Upper lobe of left lung (tissue), 6 donors: ENCODE results near the gene RIPOR2. TPM values are rescaled to one million over a fixed set of nuclear protein-coding genes. Genes with fewer than 3 reads are reported as not detected.
A peak's percentile ranks its signal among the peaks of the same experiment; 100 is the strongest.
"Not testable (repeated sequence)": the region's sequence is repeated elsewhere in the genome, so short reads cannot be mapped to it uniquely, and the experiment has no call there.

Experiments
- ATAC-seq, 2 donors: fragments of 200-7000 bp; cut with Tn5 transposase; one replicate each; pipeline ENCODE4 v1.9.1; 2022; ENCODE audit warnings: mild to moderate bottlenecking in 2 of 2, moderate library complexity in 2 of 2; ENCODE audit not compliant: low FRiP score in 2 of 2
- DNase-seq, 2 donors: peaks; one replicate each; pipeline ENCODE4 v3.0.0-alpha.2; 2019 to 2020
- H3K27ac ChIP-seq, 4 donors: fragments of 200-600 bp; sonication (generic); one replicate each; pipeline ENCODE4 v1.5.1; 2016 to 2019
- H3K27me3 ChIP-seq, 4 donors: fragments of 200-600 bp; sonication (generic); one replicate each; pipeline ENCODE4 v1.5.1; 2017 to 2019
- H3K36me3 ChIP-seq, 4 donors: fragments of 200-600 bp; sonication (generic); one replicate each; pipeline ENCODE4 v1.5.1; 2016 to 2019
- H3K4me1 ChIP-seq, 4 donors: fragments of 200-600 bp; sonication (generic); one replicate each; pipeline ENCODE4 v1.5.1; 2018 to 2019
- H3K4me3 ChIP-seq, 4 donors: fragments of 200-600 bp; sonication (generic); one replicate each; pipeline ENCODE4 v1.5.1; 2017 to 2019; ENCODE audit warnings: mild to moderate bottlenecking in 2 of 4, moderate library complexity in 1 of 4
- H3K9me3 ChIP-seq, 4 donors: fragments of 200-600 bp; sonication (generic); one replicate each; pipeline ENCODE4 v1.5.1; 2018 to 2019
- CTCF ChIP-seq, 6 experiments: fragments of 450-650 bp in 4 of 6; fragments of 200-600 bp in 2 of 6; sonication (generic) in 2 of 6; IDR thresholded peaks; one replicate each; pipeline ENCODE4 v1.5.1; 2016 to 2019; ENCODE audit warnings: antibody characterized with exemption in 6 of 6
- EP300 ChIP-seq, 4 donors: sonication (generic); formaldehyde crosslinking; IDR thresholded peaks; one replicate each; pipeline ENCODE4 v1.5.1; 2017; ENCODE audit warnings: antibody characterized with exemption in 4 of 4, control low read depth in 2 of 4
- POLR2A ChIP-seq, 4 donors: fragments of 450-650 bp; IDR thresholded peaks; one replicate each; pipeline ENCODE4 v1.5.1; 2016 to 2017; ENCODE audit warnings: antibody characterized with exemption in 4 of 4, mild to moderate bottlenecking in 2 of 4
- POLR2AphosphoS5 ChIP-seq, 2 donors: sonication (generic); formaldehyde crosslinking; IDR thresholded peaks; one replicate each; pipeline ENCODE4 v1.5.1; 2017; ENCODE audit warnings: antibody characterized with exemption in 2 of 2
- WGBS, 2 donors: methylation state at CpG; one replicate each; pipeline ENCODE4 v1.1.5; 2017 to 2018; 5-methylcytosine and 5-hydroxymethylcytosine counted together
- total RNA-seq, 6 donors: library from RNA; depleted of rRNA in 4 of 6; stranded (reverse); fragments of >200 nt in 4 of 6; gene quantifications; one replicate each; pipeline versions ENCODE4 v1.1.0 to v1.2.1, GENCODE V29; 2016 to 2021
- donor health status: DM: no; HTN: no; CAD: no; lungs with moderate emphysema.
- donor health status: DM: no; HTN: yes; CAD: no; lungs with severe emphysema.

Gene RIPOR2
- total RNA-seq, 6 donors from 2014 or later, result 25.3 to 67.1 (median 48.3) TPM

DNA sequence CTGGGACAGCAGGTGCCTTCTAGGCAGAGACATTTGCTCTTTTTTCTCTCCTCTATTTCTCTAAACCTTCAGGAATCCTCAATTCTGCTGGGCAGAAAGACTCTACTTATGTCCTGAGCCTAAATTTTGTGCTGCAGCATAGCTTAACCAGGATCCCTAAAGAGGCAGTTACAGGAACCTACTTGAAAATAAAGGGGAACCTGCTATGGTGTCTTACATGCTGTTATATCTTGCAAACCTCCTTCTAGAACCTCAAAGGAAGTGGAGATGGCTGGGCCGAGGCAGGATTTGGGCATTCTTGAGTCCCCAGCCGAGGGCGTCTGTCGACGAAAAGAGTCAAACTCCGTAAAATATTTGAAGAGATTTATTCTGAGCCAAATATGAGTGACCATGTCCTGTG lies 178.1 kb downstream of the RIPOR2 start:
- Histone ChIP-seq H3K9me3 (no peaks in the 10 kb centered on the region), H3K4me1 (peaks cover 0 to 2% (median 0%) of the 10 kb centered on the region in 4 donors), H3K27me3 (no peaks in the 10 kb centered on the region), H3K4me3 (no peak overlapping the region), H3K27ac (no peak overlapping the region), H3K36me3 (no peaks in the 10 kb centered on the region)
- TF ChIP-seq POLR2AphosphoS5 (IDR thresholded peaks at IDR 0.05), result no peak
- no peak for TF ChIP-seq POLR2A (IDR thresholded peaks at IDR 0.05)
- TF ChIP-seq CTCF (IDR thresholded peaks at IDR 0.05), result no peak
- TF ChIP-seq EP300 (IDR thresholded peaks at IDR 0.05), result no peak
- peak in 1 of 2 donors; percentile 46 for ATAC-seq
- 78 to 89% methylated on average over 6 of the region's 6 CpGs for WGBS, 2 donors
- DNase-seq, result no peak

- H3K9me3 ChIP-seq, result no peaks in the 10 kb centered on the region
- H3K4me1 ChIP-seq, result peaks cover 0 to 2% (median 0%) of the 10 kb centered on the region in 4 donors
- H3K27me3 ChIP-seq, result no peaks in the 10 kb centered on the region
- ATAC-seq (no peak), DNase-seq (no peak)
- no peak overlapping the region for H3K27ac ChIP-seq
- TF ChIP-seq EP300 (IDR thresholded peaks at IDR 0.05) (no peak), POLR2AphosphoS5 (IDR thresholded peaks at IDR 0.05) (no peak)
- no peaks in the 10 kb centered on the region for H3K36me3 ChIP-seq
- H3K4me3 ChIP-seq, result no peak overlapping the region
Observed at GRCh38 chr6:24755279-24755678, 180.5 kb downstream of the RIPOR2 start.

GRCh38 chr6:24754378-24754777 lies 181.4 kb downstream of the RIPOR2 start:
- H3K27ac ChIP-seq, H3K9me3 ChIP-seq, ATAC-seq, DNase-seq, H3K4me3 ChIP-seq, H3K36me3 ChIP-seq, H3K4me1 ChIP-seq, H3K27me3 ChIP-seq: not testable (repeated sequence)
- WGBS, 2 donors, result 93 to 94% methylated on average over 4 of the region's 4 CpGs

Other genes starting within 250 kb of the RIPOR2 start
- gene C6orf62, start 216.8 kb downstream of the RIPOR2 start, total RNA-seq, result 100 to 1,000 TPM in 2 of 6 donors, 10 to 100 TPM in 4; 41.9 to 131 (median 95.3) TPM
- 10 to 100 TPM in 2 of 6 donors, 1 to 10 TPM in 4; 6.5 to 10.3 (median 8.9) TPM for gene GMNN, start 161.0 kb downstream of the RIPOR2 start, total RNA-seq
- gene ARMH2, start 137.0 kb downstream of the RIPOR2 start, total RNA-seq, result 1 to 10 TPM in 2 of 6 donors, under 1 TPM in 1, not detected in 3; 0.76 to 2.4 (median 1.7) TPM